Astrocyte of the hippocampus (primary cell): Measurements from ENCODE around the gene PCA3.

Source experiments
- DNase-seq: peaks from one replicate; pipeline ENCODE4 v3.0.0; 2011; ENCODE audit warnings: low read depth, low spot score

Gene PCA3

DNA sequence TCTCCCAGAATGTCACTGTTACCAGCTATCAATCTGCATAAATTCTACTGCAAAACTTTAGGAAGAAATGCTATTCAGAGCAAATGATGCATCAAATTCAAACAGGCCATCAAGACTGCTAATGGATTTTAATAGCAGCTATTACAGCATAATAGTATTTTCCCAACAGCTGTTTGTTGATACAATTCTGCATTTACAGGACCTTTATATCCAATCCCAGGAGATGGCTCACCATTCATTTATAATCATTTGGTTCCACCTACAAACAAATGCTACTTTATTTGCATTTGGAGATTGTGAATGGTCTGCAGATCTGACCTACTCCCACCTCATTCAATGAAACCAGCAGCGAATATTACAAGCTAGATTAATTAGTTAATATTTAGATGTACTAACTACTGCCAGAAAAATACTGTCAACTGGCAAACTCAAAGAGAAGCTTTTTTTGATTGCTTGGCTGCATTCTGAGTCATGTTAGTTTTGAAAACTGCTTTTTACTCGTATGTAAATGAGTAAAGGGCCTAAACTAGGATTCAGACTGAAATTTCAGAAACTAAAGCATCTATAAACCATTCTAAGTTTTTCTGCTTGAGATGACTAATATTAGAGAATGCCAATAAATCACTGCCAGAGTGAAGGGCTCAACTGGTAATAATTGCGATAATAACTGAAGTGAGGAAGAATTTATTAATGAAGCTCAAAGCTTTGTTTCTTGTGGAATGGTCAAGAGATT lies 7.1 kb upstream of the PCA3 start:
- DNase-seq = no peak

DNA sequence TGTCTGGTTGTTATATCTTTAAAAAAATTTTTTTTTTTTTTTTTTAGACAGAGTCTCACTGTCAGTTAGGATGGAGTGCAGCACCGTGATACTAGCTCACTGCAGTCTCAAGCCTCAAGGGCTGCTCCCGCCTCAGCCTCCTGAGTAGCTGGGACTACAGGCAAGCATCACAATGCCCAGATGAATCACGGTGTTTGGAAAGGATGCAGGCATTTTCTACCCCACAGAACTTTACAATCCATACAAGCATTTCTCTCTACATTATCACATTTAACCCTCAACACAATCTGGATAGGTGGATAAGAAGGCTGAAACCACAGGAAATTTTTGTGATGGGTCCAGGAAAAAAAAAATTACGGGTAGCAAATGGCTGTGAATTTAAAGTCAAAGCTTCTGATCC lies 5.8 kb upstream of the PCA3 start:
- DNase-seq = peak; percentile 75

DNA sequence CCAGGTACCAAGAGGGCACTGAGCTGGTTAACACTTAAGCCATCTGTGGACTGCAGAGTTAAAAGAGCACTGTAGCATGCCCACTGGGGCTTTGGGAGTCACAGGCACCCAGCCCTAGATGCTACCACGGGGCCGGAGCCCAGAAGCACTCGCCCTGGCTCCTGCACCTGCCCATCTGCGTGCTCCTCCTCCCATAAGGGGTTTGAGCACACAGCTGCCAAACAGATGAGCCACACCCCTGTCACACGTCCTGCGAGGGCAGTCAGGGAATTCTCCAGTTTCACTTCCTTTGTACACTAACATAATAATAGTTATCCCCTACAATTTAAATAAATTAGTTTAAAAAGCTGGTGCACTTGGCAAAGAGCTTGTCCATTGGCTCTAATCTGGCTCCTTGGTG lies 4.5 kb upstream of the PCA3 start:
- no peak for DNase-seq

DNA sequence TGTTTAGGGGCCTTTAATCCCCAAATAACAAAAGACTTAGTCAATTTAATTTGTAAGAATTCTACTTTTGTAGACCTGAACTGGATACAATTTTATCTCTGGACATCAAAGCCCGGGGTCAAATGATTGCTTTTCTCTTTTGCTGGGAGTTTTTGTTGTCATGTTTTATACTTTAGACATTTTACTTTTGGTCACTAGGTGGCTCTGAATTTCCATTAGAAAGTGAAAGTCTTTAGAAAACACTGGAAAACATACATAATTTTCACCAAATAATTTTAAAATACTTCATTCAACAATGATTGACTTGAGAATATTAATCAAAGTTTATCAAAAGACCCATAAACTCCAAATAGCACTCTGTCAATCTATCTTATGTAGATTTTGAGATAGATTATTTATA lies 2.8 kb upstream of the PCA3 start:
- peak; percentile 13 for DNase-seq

DNA sequence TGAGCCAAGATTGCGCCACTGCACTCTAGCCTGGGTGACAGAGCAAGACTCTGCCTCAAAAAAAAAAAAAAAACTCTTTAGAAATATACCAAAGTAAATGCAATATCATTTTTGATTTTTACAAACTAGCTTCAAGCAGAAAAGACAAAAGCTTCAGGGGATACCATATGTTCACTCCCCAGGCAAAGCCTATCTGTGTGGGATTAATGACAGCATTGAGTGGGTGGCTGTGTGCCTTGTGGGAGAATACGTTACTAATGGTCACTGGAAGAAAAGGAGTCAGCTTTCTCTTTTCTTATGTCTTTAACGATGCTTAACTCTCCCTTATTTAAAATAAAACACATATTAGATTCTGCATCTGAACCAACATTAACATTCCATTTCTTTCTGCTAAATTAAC lies 1.9 kb downstream of the PCA3 start:
- DNase-seq = no peak

DNA sequence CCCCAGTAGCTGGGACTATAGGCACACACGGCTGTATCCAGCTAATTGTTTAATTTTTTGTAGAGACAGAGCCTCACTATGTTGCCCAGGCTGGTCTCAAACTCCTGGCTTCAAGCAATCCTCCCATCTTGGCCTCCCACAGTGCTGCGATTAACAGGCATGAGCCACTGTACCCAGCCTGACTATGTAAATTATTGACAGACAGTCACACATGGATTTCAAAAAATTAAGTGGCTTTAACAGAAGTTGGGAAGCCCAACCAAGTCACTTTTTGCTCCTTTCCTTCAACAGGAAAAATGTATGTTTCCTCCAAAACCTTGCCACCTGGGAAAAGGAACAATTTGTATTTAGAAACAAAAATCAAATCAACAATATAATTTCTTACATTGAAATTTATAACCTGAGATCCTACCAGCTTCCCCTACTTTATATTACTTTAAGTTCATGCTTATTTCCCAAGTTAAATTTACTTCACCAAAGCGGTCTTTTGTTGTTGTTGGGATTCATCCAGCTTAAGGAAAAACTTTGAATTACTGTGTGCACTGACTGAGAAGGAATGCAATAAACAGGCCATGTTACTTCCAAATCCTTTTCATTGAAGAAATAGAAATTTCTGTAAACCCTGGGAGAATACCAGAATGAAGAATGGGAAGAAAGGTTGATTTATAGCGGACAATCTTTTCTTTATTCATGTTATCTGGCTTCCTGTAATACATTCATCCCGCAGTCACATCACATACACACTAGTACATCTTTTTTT lies 8.6 kb downstream of the PCA3 start:
- peak; percentile 87 for DNase-seq

DNA sequence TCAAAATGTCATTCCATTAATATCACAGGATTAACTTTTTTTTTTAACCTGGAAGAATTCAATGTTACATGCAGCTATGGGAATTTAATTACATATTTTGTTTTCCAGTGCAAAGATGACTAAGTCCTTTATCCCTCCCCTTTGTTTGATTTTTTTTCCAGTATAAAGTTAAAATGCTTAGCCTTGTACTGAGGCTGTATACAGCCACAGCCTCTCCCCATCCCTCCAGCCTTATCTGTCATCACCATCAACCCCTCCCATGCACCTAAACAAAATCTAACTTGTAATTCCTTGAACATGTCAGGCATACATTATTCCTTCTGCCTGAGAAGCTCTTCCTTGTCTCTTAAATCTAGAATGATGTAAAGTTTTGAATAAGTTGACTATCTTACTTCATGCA lies 20.6 kb downstream of the PCA3 start:
- DNase-seq = no peak

DNA sequence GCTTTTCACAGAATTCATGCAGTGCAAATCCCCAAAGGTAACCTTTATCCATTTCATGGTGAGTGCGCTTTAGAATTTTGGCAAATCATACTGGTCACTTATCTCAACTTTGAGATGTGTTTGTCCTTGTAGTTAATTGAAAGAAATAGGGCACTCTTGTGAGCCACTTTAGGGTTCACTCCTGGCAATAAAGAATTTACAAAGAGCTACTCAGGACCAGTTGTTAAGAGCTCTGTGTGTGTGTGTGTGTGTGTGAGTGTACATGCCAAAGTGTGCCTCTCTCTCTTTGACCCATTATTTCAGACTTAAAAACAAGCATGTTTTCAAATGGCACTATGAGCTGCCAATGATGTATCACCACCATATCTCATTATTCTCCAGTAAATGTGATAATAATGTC lies 21.3 kb downstream of the PCA3 start:
- no peak for DNase-seq

DNA sequence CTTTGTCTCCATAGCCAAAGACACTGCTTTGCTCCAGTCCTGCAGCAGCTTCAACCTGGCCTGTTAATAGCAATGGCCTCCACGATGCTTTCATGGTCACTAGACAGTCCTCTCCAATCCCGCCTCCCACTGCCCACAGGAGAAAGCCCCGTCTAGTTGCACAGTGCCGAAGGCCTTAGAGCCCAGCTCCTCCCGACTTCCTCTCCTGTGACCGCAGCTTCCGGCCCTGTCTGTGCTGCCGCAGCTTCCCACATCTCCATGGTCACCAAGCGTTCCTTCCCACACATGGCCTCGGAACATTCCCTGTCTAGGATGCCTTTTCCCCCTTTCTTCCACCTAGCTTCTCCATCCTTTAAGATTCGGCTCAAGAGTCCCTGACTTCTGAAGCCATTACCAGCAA lies 23.4 kb downstream of the PCA3 start:
- DNase-seq = no peak

DNA sequence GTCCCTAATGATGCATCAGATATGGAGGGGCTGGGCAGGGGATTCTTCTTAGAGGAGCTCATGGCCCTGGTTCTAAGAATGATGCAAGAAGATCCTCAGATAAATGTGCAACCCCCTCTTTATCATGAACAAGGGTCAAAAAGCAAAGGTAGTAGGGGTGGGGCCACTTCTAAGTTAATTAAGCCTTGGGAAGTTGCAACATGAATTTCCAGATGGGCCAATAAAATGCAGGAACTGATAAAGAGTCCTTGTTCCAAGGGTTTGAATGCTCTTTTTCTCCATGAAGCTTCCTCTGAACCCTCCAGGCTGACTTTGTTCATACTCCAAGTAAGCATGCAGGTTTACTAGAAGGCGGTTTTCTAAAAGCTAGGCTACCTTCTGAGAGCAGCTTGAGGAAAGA lies 25.6 kb downstream of the PCA3 start:
- no peak for DNase-seq

DNA sequence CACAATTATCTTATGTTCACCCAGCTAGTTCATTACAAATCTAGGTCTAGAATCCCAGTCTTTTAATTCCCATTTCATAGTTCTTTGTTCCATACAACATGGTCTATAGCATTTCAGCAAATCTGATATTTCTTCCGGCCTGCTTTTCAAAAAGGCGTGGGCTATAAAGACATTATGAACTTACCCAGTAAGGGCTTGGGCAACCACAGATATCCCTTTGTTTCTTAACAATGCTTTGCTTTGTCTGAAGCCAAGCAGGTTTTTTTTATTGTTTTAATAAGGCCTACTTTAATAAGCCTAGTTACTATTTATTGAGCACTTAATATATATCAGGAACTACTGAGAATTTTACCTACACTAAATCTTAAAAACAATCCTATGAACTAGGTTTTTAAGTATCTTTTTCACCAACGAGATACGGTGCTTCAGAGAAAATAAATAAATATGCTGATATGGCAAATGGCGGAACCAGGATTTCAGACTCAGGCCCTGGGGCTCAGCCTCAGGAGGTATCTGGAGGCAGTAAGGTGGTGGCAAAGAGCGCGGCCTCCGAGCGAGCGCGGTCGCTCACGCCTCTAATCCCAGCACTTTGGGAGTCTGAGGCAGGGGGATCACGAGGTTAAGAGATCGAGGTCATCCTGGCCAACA lies 29.7 kb downstream of the PCA3 start:
- no peak for DNase-seq

DNA sequence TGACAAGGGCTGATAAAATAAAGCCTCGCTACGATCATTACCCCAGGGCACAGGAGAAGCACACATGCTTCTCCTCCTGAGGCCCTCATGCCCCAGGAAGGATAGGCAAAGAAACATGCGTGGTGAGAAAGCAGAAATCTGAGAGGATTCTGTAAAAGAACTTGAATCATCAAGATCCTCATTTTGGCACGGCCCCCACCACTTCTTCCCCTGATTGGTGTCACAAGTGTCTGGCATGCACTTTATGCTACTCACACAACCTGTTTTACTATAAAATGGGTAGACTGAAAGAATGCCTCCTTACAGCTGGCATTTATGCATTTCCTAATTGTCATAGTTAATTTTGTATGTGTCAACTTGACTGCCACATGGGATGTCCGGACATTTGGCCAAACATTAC lies 32.1 kb downstream of the PCA3 start:
- DNase-seq = no peak

DNA sequence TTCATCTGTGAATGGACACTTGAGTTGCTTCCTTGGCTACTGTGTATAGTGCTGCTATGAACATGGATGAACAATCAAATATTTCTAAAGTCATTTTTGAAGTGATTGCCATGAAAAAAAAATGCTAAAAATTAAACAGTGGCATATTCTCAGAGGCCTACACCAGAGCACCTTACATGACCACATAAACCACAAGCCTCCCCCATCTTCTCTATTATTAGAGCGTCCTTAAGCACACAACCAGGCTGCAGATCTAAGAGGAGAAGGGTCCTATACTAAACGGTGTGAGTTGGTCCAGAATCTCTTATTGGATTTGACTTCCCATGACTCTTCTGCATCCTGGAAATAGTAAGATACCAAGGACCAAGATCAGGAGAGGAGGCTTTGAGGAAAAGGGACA lies 34.3 kb downstream of the PCA3 start:
- DNase-seq = no peak

DNA sequence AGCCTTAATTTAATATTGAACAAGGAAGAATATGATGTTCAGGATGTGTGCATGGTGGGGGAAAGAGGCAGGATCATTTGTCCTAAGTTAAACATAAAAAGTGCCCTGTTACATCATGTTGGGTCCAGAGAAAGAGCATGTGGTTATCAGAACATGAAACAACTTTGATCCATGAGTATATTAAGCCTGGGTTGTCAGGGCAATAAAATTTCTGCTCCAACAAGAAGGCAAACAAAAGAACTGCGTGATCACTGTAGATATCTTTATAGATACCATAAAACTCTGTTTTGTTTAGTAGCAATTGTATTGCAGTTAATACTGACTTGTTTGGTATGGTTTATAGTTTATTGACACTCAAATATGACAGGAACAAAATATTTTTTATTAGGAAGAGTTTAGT lies 35.2 kb downstream of the PCA3 start:
- DNase-seq = no peak

DNA sequence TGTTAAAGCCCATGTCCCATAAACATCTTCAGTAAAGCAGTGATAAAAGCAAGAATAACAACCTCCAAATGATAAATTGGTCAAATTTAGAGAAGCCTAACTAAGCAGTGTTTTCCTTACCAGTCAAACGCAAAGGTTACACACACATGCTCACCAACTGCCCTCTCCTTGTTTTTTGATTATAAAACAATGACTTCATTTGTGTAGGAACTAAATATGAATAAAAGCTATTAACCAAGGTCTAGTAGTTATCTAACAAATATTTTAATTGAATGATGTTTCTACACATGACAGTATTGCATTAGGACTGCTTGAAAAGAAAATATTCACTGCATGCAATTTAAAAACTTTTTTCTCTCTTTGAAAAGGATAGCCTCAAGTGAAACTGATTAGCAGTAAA lies 36.7 kb downstream of the PCA3 start:
- DNase-seq = no peak

DNA sequence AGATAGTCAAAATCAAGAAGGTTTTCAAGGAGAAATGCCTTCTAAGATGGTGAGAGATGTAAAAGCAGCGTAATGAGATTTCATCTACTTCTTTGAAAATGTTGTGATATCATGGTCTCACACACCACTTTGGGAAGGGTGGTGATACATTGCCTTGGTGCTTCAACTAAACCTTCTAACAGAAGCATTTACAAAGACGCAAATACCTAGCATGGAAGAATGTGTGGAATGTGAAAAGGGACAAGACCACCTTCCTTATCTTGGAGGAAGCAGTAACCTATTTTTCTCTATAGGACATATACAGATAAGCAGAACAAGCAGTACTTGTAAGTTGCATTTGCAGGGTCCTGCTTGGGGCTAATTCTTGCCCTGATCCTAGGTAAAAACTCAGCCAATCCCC lies 38.8 kb downstream of the PCA3 start:
- no peak for DNase-seq

DNA sequence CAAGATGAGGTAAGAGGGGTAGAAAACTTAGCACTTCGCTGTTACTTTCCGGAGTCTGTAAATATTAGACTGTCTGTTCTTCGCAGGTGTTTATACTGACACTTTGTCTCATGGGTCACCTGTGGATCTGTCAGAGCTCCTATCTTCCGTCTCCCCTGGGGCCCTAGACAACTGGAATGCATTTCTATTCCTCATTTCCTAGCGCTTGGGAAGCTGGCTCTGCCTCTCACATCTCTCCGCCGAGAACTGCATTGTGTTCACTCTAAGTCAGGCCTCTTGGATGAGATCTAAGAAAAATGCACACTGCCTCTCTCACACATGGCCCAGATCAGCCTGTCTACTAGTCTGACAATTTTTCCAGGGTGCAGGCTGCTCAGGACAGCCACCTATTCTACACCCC lies 39.5 kb downstream of the PCA3 start:
- DNase-seq = no peak

DNA sequence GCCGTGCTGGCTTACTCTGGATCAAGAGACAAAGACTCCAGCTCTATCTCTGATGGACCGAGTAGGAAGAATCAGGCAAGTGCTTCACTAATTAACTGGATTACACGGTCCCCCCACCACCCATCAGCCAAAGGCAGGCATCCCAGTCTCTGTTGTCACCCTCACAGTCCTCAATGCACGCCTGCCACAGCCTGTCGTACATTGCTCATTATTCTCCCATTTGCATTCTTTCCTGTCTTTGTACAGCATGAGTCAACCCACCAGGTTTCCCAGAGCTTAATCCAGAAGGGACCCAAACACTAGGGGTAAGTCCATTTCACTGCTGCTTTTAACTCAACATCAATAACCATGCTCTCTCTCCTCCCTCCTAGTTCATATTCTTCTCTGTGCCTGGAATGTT lies 44.4 kb downstream of the PCA3 start:
- DNase-seq = peak; percentile 60

DNA sequence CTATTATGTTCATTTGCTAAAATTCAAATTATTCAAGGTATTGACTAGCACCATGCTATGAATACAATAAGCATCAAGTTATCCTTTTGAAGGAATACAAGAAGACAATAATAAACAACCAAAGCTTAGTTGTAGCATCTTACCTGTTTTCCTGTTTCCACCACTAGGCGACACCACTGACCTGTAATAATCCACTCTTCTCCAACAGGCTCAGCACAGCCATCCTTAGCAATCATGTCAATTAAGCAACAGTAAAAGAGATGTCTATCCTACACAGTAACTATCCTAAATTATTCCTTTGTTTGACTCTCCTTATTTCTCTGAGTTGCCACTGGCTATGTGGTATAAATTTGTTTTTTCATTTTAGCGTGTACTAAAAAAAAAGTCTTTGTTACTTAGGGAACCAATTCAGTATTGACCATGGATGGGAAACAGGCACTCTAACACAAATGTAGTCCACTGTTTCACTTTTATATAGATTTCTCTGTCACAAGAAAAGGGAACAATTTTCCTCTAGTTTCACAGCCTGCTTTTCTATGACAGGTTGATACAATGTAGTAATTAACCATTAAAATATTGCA lies 46.2 kb downstream of the PCA3 start:
- DNase-seq = peak; percentile 79

DNA sequence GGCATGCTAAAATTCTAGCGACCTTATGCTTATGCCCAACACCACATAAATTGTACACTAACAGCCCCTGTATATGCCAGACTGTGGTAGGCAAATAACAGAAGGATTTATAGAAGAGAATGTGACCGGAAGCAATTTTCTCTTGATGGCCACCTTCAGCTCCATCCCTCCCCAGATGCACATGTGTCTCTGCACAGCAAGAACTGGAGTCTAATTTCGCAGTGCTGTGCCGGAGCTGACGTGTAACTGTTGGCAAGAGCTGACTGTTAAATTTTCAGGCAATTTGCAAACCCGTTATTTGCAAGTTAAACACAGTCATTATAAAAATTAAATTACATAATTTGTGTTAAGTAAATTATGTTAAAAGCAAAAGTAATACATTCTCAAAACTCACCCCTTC lies 48.4 kb downstream of the PCA3 start:
- DNase-seq = no peak

DNA sequence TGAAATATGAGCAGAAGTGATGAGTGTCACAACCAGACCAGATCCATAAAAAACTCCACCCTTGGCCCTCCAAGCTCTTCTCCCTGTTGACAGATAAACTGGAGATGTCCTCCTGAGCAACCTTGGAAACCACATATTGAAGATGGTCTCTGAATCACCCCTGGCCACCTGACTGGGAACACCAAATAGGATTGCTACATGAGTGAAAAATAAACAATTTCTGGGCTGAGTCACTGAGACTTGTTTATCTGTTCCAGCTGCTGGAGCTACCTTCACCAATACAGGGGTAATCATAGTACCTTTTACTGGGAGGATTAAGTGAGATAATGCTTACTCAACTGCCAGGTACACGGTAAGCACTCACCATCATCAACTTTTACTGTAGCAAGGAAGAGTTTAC lies 53.3 kb downstream of the PCA3 start:
- DNase-seq = peak; percentile 49

DNA sequence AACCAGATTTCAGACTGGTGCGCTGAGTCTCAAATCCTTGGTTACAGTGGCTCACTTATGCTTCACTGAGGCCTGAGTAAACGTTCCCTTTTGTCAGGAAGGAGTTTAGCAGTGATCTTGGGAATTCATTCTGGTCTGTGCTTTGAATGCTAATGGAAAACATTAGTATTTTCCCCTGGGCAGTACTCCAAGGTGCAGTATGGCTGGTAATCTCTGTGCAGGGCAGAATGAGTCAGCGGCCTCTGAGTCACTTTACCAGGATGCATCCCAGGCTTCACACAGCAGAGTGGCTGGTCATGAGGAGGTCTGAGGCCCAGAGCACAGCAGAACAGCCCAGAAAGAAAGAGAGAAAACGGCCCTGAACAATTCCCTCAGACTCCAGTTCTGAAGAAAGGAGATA lies 54.0 kb downstream of the PCA3 start:
- peak; percentile 99 for DNase-seq

DNA sequence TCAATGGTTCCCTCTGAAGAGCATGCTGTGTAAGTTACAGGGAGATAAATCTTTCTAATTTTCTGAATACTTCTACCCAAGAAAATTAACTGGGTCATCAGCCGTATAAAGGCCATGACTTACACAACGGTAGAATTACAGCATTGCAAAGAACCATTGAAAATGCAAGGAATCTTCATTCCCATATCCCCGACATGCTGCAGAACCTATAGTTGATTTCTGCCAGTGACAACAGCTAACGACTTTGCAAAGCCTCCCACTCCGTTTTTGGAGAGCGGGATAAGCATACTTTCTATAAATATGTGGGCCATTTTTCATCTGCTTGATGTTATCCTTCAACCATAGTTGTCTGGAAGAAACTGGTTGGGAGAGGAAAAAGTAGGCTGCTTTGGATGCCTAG lies 56.2 kb downstream of the PCA3 start:
- DNase-seq = no peak
